Measurements from ENCODE around the gene MINK1. TPM values are rescaled to one million over a fixed set of nuclear protein-coding genes. Genes with fewer than 3 reads are reported as not detected.
"Not testable (repeated sequence)": the region's sequence is repeated elsewhere in the genome, so short reads cannot be mapped to it uniquely, and the experiment has no call there.

MINK1 gene
- polyA plus RNA-seq, 2 of the 4 experiments (the other 2 are of a cell fraction): 41.3 to 66.9 TPM

DNA sequence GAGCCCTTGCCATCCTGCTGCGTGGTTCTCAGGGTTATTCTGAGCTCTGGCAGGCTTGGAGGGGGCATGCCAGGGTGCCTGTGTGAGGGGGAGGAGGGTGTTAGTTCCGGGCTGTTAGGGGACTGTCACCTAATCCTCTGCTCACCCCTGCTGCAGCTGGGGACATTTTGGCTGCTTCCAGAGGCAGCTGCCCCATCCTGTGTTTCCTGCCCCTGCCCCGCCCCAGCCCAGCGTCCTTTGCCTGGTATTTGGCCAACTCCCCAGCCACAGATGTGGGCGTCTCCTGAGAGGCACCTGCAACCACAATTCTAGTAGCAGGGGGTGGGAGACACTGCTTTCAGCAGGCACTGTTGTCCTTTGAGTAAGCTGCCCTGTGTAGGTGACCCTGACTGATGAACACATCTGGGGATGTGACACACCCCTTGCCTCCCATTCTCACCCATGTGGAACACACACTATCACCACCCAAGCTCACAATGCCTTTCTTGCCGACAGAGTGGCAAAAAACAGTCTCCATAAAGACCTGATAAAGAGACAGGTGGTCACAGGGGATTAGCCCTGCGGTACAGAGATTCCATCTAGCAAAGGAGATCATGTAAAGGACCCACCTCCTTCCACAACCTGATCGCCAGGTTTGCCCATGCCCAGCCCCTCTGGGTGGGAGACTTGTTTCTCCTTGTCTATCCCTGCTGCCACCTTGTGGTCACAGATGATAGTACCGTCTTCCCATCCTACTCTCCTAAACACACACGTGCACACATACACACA, 70.1 kb downstream of the MINK1 start, which contains the start of gene CHRNE:
TSS of gene CHRNE (minus strand) at position 48 of the 768 bp plus-strand sequence. CDS start at position 13, 35 bp downstream.
- ChIA-PET POLR2A (interaction anchor here (1.5 kb wide), 1 partner anchor 37 kb away, joined by 3 read pairs; the partner anchor contains the start of genes RNF167 and SLC25A11), CTCF (interaction anchor here (0.6 to 8.2 kb wide), 45 partner anchors 9 to 1532 kb away, joined by 3 to 83 read pairs (median 4); partner anchors contain the start of genes AIPL1, ARRB2, CAMTA2 and GLTPD2)
- H3K4me3 ChIP-seq: no peak within 1 kb of the TSS
- TF ChIP-seq HOXA7 (CRISPR knock-in tag; IDR thresholded peaks at IDR 0.05): no peak
- no peak for TF ChIP-seq MAZ (IDR thresholded peaks at IDR 0.05; ENCODE audit: borderline replicate concordance, low read depth, low read length)
- TF ChIP-seq NR3C1 (IDR thresholded peaks at IDR 0.05): no peak
- TF ChIP-seq RAD21 (conservative IDR thresholded peaks at IDR 0.05 in 1 of 2, IDR thresholded peaks at IDR 0.05 in 1 of 2): peak; percentile 62 to 73
- TF ChIP-seq RARB (CRISPR knock-in tag; IDR thresholded peaks at IDR 0.05): no peak
- no peak for TF ChIP-seq TFCP2L1 (CRISPR knock-in tag; IDR thresholded peaks at IDR 0.05)
- TF ChIP-seq NFE2L2 (conservative IDR thresholded peaks at IDR 0.05; ENCODE audit: low read length): no peak
- no peak for TF ChIP-seq PHF8 (IDR thresholded peaks at IDR 0.05; ENCODE audit: borderline replicate concordance, low read depth)
- TF ChIP-seq FOSL2 (IDR thresholded peaks at IDR 0.05): no peak
- no peak for TF ChIP-seq FOSL2 (CRISPR knock-in tag; IDR thresholded peaks at IDR 0.05)
- no peak for TF ChIP-seq PBX3 (IDR thresholded peaks at IDR 0.05)
- peak; percentile 81 for TF ChIP-seq BHLHE40 (IDR thresholded peaks at IDR 0.05; ENCODE audit: low read depth, low read length)
- no peak for TF ChIP-seq E2F6 (IDR thresholded peaks at IDR 0.05; ENCODE audit: borderline replicate concordance, low read depth)
- TF ChIP-seq, protein P1, sequence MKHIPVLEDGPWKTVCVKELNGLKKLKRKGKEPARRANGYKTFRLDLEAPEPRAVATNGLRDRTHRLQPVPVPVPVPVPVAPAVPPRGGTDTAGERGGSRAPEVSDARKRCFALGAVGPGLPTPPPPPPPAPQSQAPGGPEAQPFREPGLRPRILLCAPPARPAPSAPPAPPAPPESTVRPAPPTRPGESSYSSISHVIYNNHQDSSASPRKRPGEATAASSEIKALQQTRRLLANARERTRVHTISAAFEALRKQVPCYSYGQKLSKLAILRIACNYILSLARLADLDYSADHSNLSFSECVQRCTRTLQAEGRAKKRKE (CRISPR knock-in tag; IDR thresholded peaks at IDR 0.05; ENCODE audit: low read depth): no peak
- TF ChIP-seq, protein P2, sequence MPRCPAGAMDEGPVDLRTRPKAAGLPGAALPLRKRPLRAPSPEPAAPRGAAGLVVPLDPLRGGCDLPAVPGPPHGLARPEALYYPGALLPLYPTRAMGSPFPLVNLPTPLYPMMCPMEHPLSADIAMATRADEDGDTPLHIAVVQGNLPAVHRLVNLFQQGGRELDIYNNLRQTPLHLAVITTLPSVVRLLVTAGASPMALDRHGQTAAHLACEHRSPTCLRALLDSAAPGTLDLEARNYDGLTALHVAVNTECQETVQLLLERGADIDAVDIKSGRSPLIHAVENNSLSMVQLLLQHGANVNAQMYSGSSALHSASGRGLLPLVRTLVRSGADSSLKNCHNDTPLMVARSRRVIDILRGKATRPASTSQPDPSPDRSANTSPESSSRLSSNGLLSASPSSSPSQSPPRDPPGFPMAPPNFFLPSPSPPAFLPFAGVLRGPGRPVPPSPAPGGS (IDR thresholded peaks at IDR 0.05): no peak
- TF ChIP-seq RCOR1 (IDR thresholded peaks at IDR 0.05; ENCODE audit: low read depth, low read length): no peak
- TF ChIP-seq MYC (IDR thresholded peaks at IDR 0.05; ENCODE audit: borderline replicate concordance, low read length): 0 out of 2 replicates have a peak, but pooled peaks have one; percentile 29
- TF ChIP-seq JUNB (IDR thresholded peaks at IDR 0.05): no peak
- peak; percentile 90 for TF ChIP-seq CTCF (IDR thresholded peaks at IDR 0.05)
- no peak for TF ChIP-seq CBX8 (IDR thresholded peaks at IDR 0.05)
- 0 out of 5 replicates have a peak, but pooled peaks of 1 of the 2 experiments have one; percentile 14 for TF ChIP-seq JUN (IDR thresholded peaks at IDR 0.05)
- no peak for TF ChIP-seq CEBPB (IDR thresholded peaks at IDR 0.05)
- TF ChIP-seq EP300 (IDR thresholded peaks at IDR 0.05): no peak
- no peak for TF ChIP-seq CBX2 (IDR thresholded peaks at IDR 0.05; ENCODE audit: borderline replicate concordance, low read depth)
- TF ChIP-seq HDAC2 (IDR thresholded peaks at IDR 0.05): no peak
- no peak for TF ChIP-seq GATA3 (IDR thresholded peaks at IDR 0.05; ENCODE audit: borderline replicate concordance)
- peak; percentile 61; the same call in 1 of the 2 replicates for TF ChIP-seq MAX (IDR thresholded peaks at IDR 0.05)
- no peak for TF ChIP-seq ZNF302 (CRISPR knock-in tag; IDR thresholded peaks at IDR 0.05)
- no peak for TF ChIP-seq ZC3H11A (IDR thresholded peaks at IDR 0.05)
- TF ChIP-seq RNF2 (IDR thresholded peaks at IDR 0.05; ENCODE audit: borderline replicate concordance, low read depth): no peak
- no peak for TF ChIP-seq KDM1A (IDR thresholded peaks at IDR 0.05; ENCODE audit: low read depth)
- TF ChIP-seq SMC3 (IDR thresholded peaks at IDR 0.05): peak; percentile 68
- TF ChIP-seq ZSCAN20 (CRISPR knock-in tag; IDR thresholded peaks at IDR 0.05): no peak
- TF ChIP-seq CHD2 (IDR thresholded peaks at IDR 0.05; ENCODE audit: low read length, partially characterized antibody): no peak
- DNase-seq (ENCODE audit: low read depth in 1 of 2, low spot score in 1 of 2) (peak; percentile 58 to 89), FAIRE-seq (peak; percentile 96), ATAC-seq (peak; percentile 74 to 85)
- no peaks in the 10 kb centered on the region for H3K9me3 ChIP-seq
- 0 out of 3 replicates have a peak, but pooled peaks cover 5% of the 10 kb centered on the region for H3K4me1 ChIP-seq
- no peak within 1 kb of the TSS for H3K27ac ChIP-seq
- peak within 1 kb of the TSS; percentile 19; the same call in 1 of the 3 replicates for H3K4me2 ChIP-seq
- 27% methylated on average over 10 of the region's 10 CpGs for WGBS (ENCODE audit: missing lambda C conversion rate)

DNA sequence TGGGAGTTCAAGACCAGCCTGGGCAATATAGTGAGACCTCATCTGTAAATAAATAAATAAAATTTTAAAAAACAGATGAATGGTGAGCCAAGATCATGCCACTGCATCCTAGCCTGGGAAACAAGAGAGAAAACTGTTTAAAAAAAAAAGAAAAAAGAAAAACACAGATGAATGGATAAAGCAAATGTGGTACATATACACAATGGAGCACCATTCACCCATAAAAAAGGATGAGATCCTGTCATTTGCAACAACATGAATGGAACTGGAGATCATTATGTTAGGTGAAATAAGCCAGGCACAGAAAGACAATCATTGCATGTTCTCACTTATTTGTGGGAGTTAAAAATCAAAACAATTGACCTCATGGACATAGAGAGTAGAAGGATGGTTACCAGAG, 73.5 kb downstream of the MINK1 start:
- ATAC-seq, POLR2A ChIA-PET: not testable (repeated sequence)
- CTCF ChIA-PET: interaction anchor here (1.5 to 1.9 kb wide), 2 partner anchors 156 to 197 kb away, joined by 5 to 7 read pairs; partner anchors contain the start of gene ARRB2

More for the DNA sequence above, 73.5 kb downstream of the MINK1 start:
- H3K4me3 ChIP-seq; DNase-seq (ENCODE audit: low read depth in 1 of 2, low spot score in 1 of 2); H3K4me2 ChIP-seq; H3K27ac ChIP-seq; H3K9me3 ChIP-seq: not testable (repeated sequence)
- peaks cover 13% of the 10 kb centered on the region; the same call in 1 of the 3 replicates for H3K4me1 ChIP-seq
- FAIRE-seq: peak; percentile 76

Data from A549 (cell line).